Hepatocyte (in vitro differentiated cells): ENCODE results near the gene HSDL2. TPM values are rescaled to one million over a fixed set of nuclear protein-coding genes. Genes with fewer than 3 reads are reported as not detected.

Source experiments
- DNase-seq: peaks from one replicate; pipeline ENCODE4 v3.0.0-alpha.2; 2016; ENCODE audit warnings: low spot score
- H2AFZ ChIP-seq: fragments of 200-600 bp; sonication (generic); 2 replicates; pipeline ENCODE4 v1.6.0; 2016; ENCODE audit warnings: antibody characterized with exemption, mild to moderate bottlenecking
- H3K27ac ChIP-seq: fragments of 200-600 bp; sonication (generic); 2 replicates; pipeline ENCODE4 v1.5.1; 2016; ENCODE audit warnings: mild to moderate bottlenecking
- H3K27me3 ChIP-seq: fragments of 200-600 bp; sonication (generic); 2 replicates; pipeline ENCODE4 v1.6.1; 2016
- H3K36me3 ChIP-seq: fragments of 200-600 bp; sonication (generic); replicated peaks from 2 replicates; pipeline ENCODE4 v1.5.1; 2016; ENCODE audit warnings: low read depth; ENCODE audit not compliant: insufficient read depth
- H3K4me1 ChIP-seq: fragments of 200-600 bp; sonication (generic); 2 replicates; pipeline ENCODE4 v1.5.1; 2016; ENCODE audit warnings: mild to moderate bottlenecking, moderate library complexity; ENCODE audit not compliant: insufficient read depth
- H3K4me2 ChIP-seq: fragments of 200-600 bp; sonication (generic); 2 replicates; pipeline ENCODE4 v1.6.0; 2016
- H3K4me3 ChIP-seq: fragments of 200-600 bp; sonication (generic); 2 replicates; pipeline ENCODE4 v1.5.1; 2016; ENCODE audit warnings: mild to moderate bottlenecking
- H3K79me2 ChIP-seq: fragments of 200-600 bp; sonication (generic); 2 replicates; pipeline ENCODE4 v1.6.0; 2017; ENCODE audit warnings: mild to moderate bottlenecking
- H3K9me2 ChIP-seq: fragments of 200-600 bp; sonication (generic); replicated peaks from 2 replicates; pipeline ENCODE4 v1.6.0; 2017; ENCODE audit warnings: mild to moderate bottlenecking; ENCODE audit not compliant: insufficient read depth
- H3K9me3 ChIP-seq: fragments of 200-600 bp; sonication (generic); 2 replicates; pipeline ENCODE4 v1.5.1; 2016; ENCODE audit warnings: low read depth, mild to moderate bottlenecking
- H4K20me1 ChIP-seq: fragments of 200-600 bp; sonication (generic); 2 replicates; pipeline ENCODE4 v1.6.0; 2016; ENCODE audit warnings: mild to moderate bottlenecking; ENCODE audit not compliant: insufficient read depth, poor library complexity, severe bottlenecking
- CTCF ChIP-seq: fragments of 200-600 bp; sonication (generic); IDR thresholded peaks from 2 replicates; pipeline ENCODE4 v1.5.1; 2016; ENCODE audit warnings: antibody characterized with exemption, mild to moderate bottlenecking; ENCODE audit not compliant: poor library complexity
- EZH2 ChIP-seq: fragments of 200-600 bp; sonication (generic); IDR thresholded peaks from 2 replicates; pipeline ENCODE4 v1.6.1; 2016; ENCODE audit warnings: antibody characterized with exemption, mild to moderate bottlenecking, borderline replicate concordance
- EZH2phosphoT487 ChIP-seq: fragments of 200-600 bp; sonication (generic); IDR thresholded peaks from one replicate; pipeline ENCODE4 v1.6.1; 2018; ENCODE audit warnings: antibody characterized with exemption, mild to moderate bottlenecking, low read depth, moderate library complexity; ENCODE audit not compliant: unreplicated experiment, severe bottlenecking
- WGBS: methylation state at CpG from one replicate; pipeline ENCODE4 v1.1.6; 2016; ENCODE audit warnings: low lambda C conversion rate; ENCODE audit errors: missing lambda C conversion rate; 5-methylcytosine and 5-hydroxymethylcytosine counted together
- polyA plus RNA-seq: library from polyadenylated mRNA; unstranded; fragments of >200 nt; fragmentation: Nextera tagmentation; extraction: Ambion mirVana; gene quantifications from 2 replicates; pipeline ENCODE4 v1.2.1, GENCODE V29; 2016
- total RNA-seq: library from RNA; depleted of rRNA; stranded (reverse); fragments of >200 nt; gene quantifications from 2 replicates; pipeline ENCODE4 v1.2.3, GENCODE V29; 2014

HSDL2 gene
- total and polyA plus RNA-seq, 2 experiments from 2014 or later = 50.0 to 97.3 TPM

GRCh38 chr9:112434487-112434886 is 54.6 kb downstream of the HSDL2 start:
- Histone ChIP-seq H3K4me3 (no peak overlapping the region), H3K36me3 (no peaks in the 10 kb centered on the region), H3K27me3 (no peaks in the 10 kb centered on the region), H4K20me1 (no peaks in the 10 kb centered on the region), H3K27ac (no peak overlapping the region), H2AFZ (no peak overlapping the region), H3K9me2 (no peaks in the 10 kb centered on the region), H3K79me2 (no peaks in the 10 kb centered on the region), H3K4me2 (no peak overlapping the region), H3K4me1 (no peaks in the 10 kb centered on the region), H3K9me3 (no peaks in the 10 kb centered on the region)
- TF ChIP-seq CTCF = no peak
- no peak for TF ChIP-seq EZH2
- no peak for TF ChIP-seq EZH2phosphoT487
- WGBS = 100% methylated on average over 1 of the region's 1 CpG
- no peak for DNase-seq

DNA sequence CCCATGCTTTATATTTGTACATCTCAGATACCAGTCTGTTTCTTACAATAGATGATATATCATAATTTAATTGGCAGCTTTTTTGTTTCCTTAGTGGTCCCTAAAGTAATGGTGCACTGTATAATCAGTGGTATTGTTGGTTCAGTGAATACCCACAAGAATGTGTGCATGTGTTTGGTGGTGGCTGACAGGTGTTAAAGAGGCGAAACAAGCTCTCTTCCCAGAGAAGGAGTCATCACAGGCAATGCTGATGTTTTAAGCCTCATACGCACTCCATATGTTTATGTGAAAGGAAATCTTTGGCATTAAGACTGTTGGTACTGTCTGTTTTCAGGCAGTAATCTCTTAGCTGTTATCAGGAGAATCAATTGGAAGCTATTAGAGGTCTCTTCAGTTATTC is 57.5 kb downstream of the HSDL2 start:
- Histone ChIP-seq H3K9me2 (no peaks in the 10 kb centered on the region), H3K4me1 (no peaks in the 10 kb centered on the region), H3K27ac (no peak overlapping the region), H3K79me2 (no peaks in the 10 kb centered on the region), H3K4me2 (no peak overlapping the region), H2AFZ (no peak overlapping the region), H4K20me1 (no peaks in the 10 kb centered on the region), H3K4me3 (no peak overlapping the region), H3K36me3 (no peaks in the 10 kb centered on the region), H3K27me3 (no peaks in the 10 kb centered on the region), H3K9me3 (no peaks in the 10 kb centered on the region)
- 95% methylated on average over 2 of the region's 2 CpGs for WGBS
- no peak for DNase-seq
- TF ChIP-seq EZH2phosphoT487 (no peak), CTCF (no peak)

GRCh38 chr9:112439171-112439570 is 59.3 kb downstream of the HSDL2 start:
- H3K4me2 ChIP-seq = no peak overlapping the region
- no peaks in the 10 kb centered on the region for H3K4me1 ChIP-seq
- H2AFZ ChIP-seq = no peak overlapping the region
- H3K79me2 ChIP-seq = no peaks in the 10 kb centered on the region
- no peak for DNase-seq
- TF ChIP-seq EZH2 = no peak
- TF ChIP-seq CTCF = no peak
- no peak for TF ChIP-seq EZH2phosphoT487
- no peaks in the 10 kb centered on the region for H3K9me3 ChIP-seq
- no peaks in the 10 kb centered on the region for H3K27me3 ChIP-seq
- no peak overlapping the region for H3K27ac ChIP-seq
- 95% methylated on average over 2 of the region's 2 CpGs for WGBS
- no peak overlapping the region for H3K4me3 ChIP-seq
- H3K36me3 ChIP-seq = no peaks in the 10 kb centered on the region
- H3K9me2 ChIP-seq = no peaks in the 10 kb centered on the region
- no peaks in the 10 kb centered on the region for H4K20me1 ChIP-seq

GRCh38 chr9:112439825-112440224 is 59.9 kb downstream of the HSDL2 start:
- Histone ChIP-seq H4K20me1 (no peaks in the 10 kb centered on the region), H3K9me3 (no peaks in the 10 kb centered on the region), H3K4me3 (no peak overlapping the region), H3K27me3 (no peaks in the 10 kb centered on the region), H3K27ac (no peak overlapping the region), H3K79me2 (no peaks in the 10 kb centered on the region), H3K36me3 (no peaks in the 10 kb centered on the region), H3K9me2 (no peaks in the 10 kb centered on the region), H2AFZ (no peak overlapping the region), H3K4me2 (no peak overlapping the region), H3K4me1 (no peaks in the 10 kb centered on the region)
- 82% methylated on average over 2 of the region's 2 CpGs for WGBS
- no peak for TF ChIP-seq CTCF
- no peak for TF ChIP-seq EZH2
- TF ChIP-seq EZH2phosphoT487 = no peak
- no peak for DNase-seq
